OCI-LY1 (cell line): ENCODE results near the gene MAMDC2.

Experiments used
- CTCF ChIP-seq: fragments of 200-600 bp; sonication (generic), shearing (Covaris generic); IDR thresholded peaks from 2 replicates; pipeline ENCODE4 v1.5.1; 2017; ENCODE audit warnings: mild to moderate bottlenecking, antibody characterized with exemption, low read length, moderate library complexity, mixed read lengths
- EZH2 ChIP-seq: fragments of 200-600 bp; sonication (generic), shearing (Covaris generic); IDR thresholded peaks from 2 replicates; pipeline ENCODE4 v1.8.0; 2017; ENCODE audit warnings: borderline replicate concordance, mixed run types, mild to moderate bottlenecking, antibody characterized with exemption, low read length, moderate library complexity, mixed read lengths

- TF ChIP-seq CTCF (no peak), EZH2 (no peak)
Measured at GRCh38 chr9:70131296-70131695, 87.6 kb downstream of the MAMDC2 start.
